Subcutaneous abdominal adipose tissue (tissue), 5 donors: ENCODE results near the gene CASP7.

Experiments
- H3K27ac ChIP-seq: one replicate; pipeline ENCODE4 v1.7.0; 2013; ENCODE audit warnings: low read depth, mild to moderate bottlenecking, inconsistent platforms, low read length, moderate library complexity
- H3K27me3 ChIP-seq, 5 donors: one replicate each; pipeline ENCODE4 v1.7.0; 2013; ENCODE audit warnings: low read length in 5 of 5, inconsistent platforms in 1 of 5; ENCODE audit not compliant: control insufficient read depth in 5 of 5, insufficient read depth in 4 of 5
- H3K36me3 ChIP-seq, 5 donors: one replicate each; pipeline ENCODE4 v1.7.0; 2013; ENCODE audit warnings: low read length in 5 of 5; ENCODE audit not compliant: control insufficient read depth in 5 of 5, insufficient read depth in 5 of 5
- H3K4me1 ChIP-seq, 5 donors: one replicate each; pipeline ENCODE4 v1.7.0; 2013; ENCODE audit warnings: low read length in 5 of 5, mild to moderate bottlenecking in 3 of 5, moderate library complexity in 1 of 5; ENCODE audit not compliant: control insufficient read depth in 5 of 5, insufficient read depth in 5 of 5
- H3K4me3 ChIP-seq, 5 donors: one replicate each; pipeline ENCODE4 v1.7.0; 2013; ENCODE audit warnings: low read length in 5 of 5, low read depth in 1 of 5
- H3K9ac ChIP-seq, 5 donors: one replicate each; pipeline ENCODE4 v1.7.0; 2013; ENCODE audit warnings: low read length in 5 of 5, mild to moderate bottlenecking in 4 of 5, moderate library complexity in 3 of 5
- H3K9me3 ChIP-seq, 5 donors: one replicate each; pipeline ENCODE4 v1.7.0; 2013; ENCODE audit warnings: low read length in 5 of 5; ENCODE audit not compliant: control insufficient read depth in 5 of 5
- donor health status: healthy.
- donor health status: healthy.
- donor health status: healthy.
- donor health status: healthy.
- donor health status: healthy.

CASP7 gene

GRCh38 chr10:113679463-113680189 lies at the start of gene CASP7:
Gene CASP7 (plus strand): TSS chr10:113679912. CDS start chr10:113697494, 17,582 bp downstream.
- Histone ChIP-seq H3K4me1 (peaks cover 4 to 34% (median 21%) of the 10 kb centered on the region in 5 donors), H3K27me3 (no peaks in the 10 kb centered on the region), H3K9ac (peak within 1 kb of the TSS; percentile 99 to 100 (median 99)), H3K4me3 (peak within 1 kb of the TSS; percentile 85 to 98 (median 95)), H3K9me3 (no peaks in the 10 kb centered on the region), H3K27ac (peak within 1 kb of the TSS; percentile 100), H3K36me3 (peaks cover 0 to 6% (median 0%) of the 10 kb centered on the region in 5 donors)

GRCh38 chr10:113630929-113631533 lies 48.7 kb upstream of the CASP7 start:
- peaks cover 0 to 2% (median 0%) of the 10 kb centered on the region in 5 donors for H3K27me3 ChIP-seq
- peaks cover 0 to 4% (median 2%) of the 10 kb centered on the region in 5 donors for H3K9me3 ChIP-seq
- no peaks in the 10 kb centered on the region for H3K36me3 ChIP-seq
- no peak overlapping the region for H3K27ac ChIP-seq
- H3K9ac ChIP-seq, result no peak overlapping the region
- no peak overlapping the region for H3K4me3 ChIP-seq
- H3K4me1 ChIP-seq, result peaks cover 0 to 9% (median 0%) of the 10 kb centered on the region in 5 donors

GRCh38 chr10:113631684-113632367 lies 47.9 kb upstream of the CASP7 start:
- peaks cover 0 to 2% (median 0%) of the 10 kb centered on the region in 5 donors for H3K27me3 ChIP-seq
- no peaks in the 10 kb centered on the region for H3K36me3 ChIP-seq
- H3K9ac ChIP-seq, result no peak overlapping the region
- H3K9me3 ChIP-seq, result peaks cover 0 to 4% (median 2%) of the 10 kb centered on the region in 5 donors
- H3K4me3 ChIP-seq, result no peak overlapping the region
- no peak overlapping the region for H3K27ac ChIP-seq
- H3K4me1 ChIP-seq, result peaks cover 0 to 9% (median 0%) of the 10 kb centered on the region in 5 donors

GRCh38 chr10:113639966-113640365 lies 39.7 kb upstream of the CASP7 start:
- Histone ChIP-seq H3K27ac (no peak overlapping the region), H3K36me3 (no peaks in the 10 kb centered on the region)

GRCh38 chr10:113641702-113642101 lies 38.0 kb upstream of the CASP7 start:
- Histone ChIP-seq H3K4me3 (no peak overlapping the region), H3K27me3 (no peaks in the 10 kb centered on the region), H3K36me3 (no peaks in the 10 kb centered on the region), H3K9me3 (no peaks in the 10 kb centered on the region), H3K27ac (no peak overlapping the region), H3K4me1 (peaks cover 0 to 14% (median 9%) of the 10 kb centered on the region in 5 donors), H3K9ac (no peak overlapping the region)

More at GRCh38 chr10:113639966-113640365, 39.7 kb upstream of the CASP7 start:
- Histone ChIP-seq H3K27me3 (no peaks in the 10 kb centered on the region), H3K9ac (no peak overlapping the region), H3K9me3 (peaks cover 0 to 2% (median 0%) of the 10 kb centered on the region in 5 donors), H3K4me1 (peaks cover 0 to 7% (median 3%) of the 10 kb centered on the region in 5 donors), H3K4me3 (no peak overlapping the region)

- no peak overlapping the region for H3K27ac ChIP-seq
- no peaks in the 10 kb centered on the region for H3K27me3 ChIP-seq
- H3K4me1 ChIP-seq, result peaks cover 0 to 18% (median 11%) of the 10 kb centered on the region in 5 donors
- no peaks in the 10 kb centered on the region for H3K9me3 ChIP-seq
- no peak overlapping the region for H3K9ac ChIP-seq
- H3K4me3 ChIP-seq, result no peak overlapping the region
- no peaks in the 10 kb centered on the region for H3K36me3 ChIP-seq
These were observed 36.5 kb upstream of the CASP7 start for GRCh38 chr10:113643183-113643582.

GRCh38 chr10:113644185-113645120 lies 35.3 kb upstream of the CASP7 start:
- Histone ChIP-seq H3K36me3 (no peaks in the 10 kb centered on the region), H3K27me3 (no peaks in the 10 kb centered on the region), H3K4me3 (no peak overlapping the region), H3K9me3 (no peaks in the 10 kb centered on the region), H3K27ac (no peak overlapping the region), H3K9ac (no peak overlapping the region), H3K4me1 (peaks cover 0 to 18% (median 11%) of the 10 kb centered on the region in 5 donors)

- Histone ChIP-seq H3K27ac (no peak overlapping the region), H3K9ac (peak overlapping the region in 1 of 5 donors; percentile 16), H3K4me3 (no peak overlapping the region), H3K27me3 (no peaks in the 10 kb centered on the region), H3K9me3 (no peaks in the 10 kb centered on the region), H3K36me3 (no peaks in the 10 kb centered on the region), H3K4me1 (peaks cover 0 to 18% (median 11%) of the 10 kb centered on the region in 5 donors)
These were observed 33.1 kb upstream of the CASP7 start for GRCh38 chr10:113646336-113647201.

- H3K27ac ChIP-seq, result no peak overlapping the region
- H3K27me3 ChIP-seq, result no peaks in the 10 kb centered on the region
- no peak overlapping the region for H3K9ac ChIP-seq
- H3K4me3 ChIP-seq, result no peak overlapping the region
- no peaks in the 10 kb centered on the region for H3K9me3 ChIP-seq
- H3K36me3 ChIP-seq, result no peaks in the 10 kb centered on the region
- H3K4me1 ChIP-seq, result peaks cover 0 to 18% (median 11%) of the 10 kb centered on the region in 5 donors
These were observed 31.9 kb upstream of the CASP7 start for GRCh38 chr10:113647812-113648211.
